22Rv1 (cell line): ENCODE results near the gene TMEM144.
"Not testable (repeated sequence)": the region's sequence is repeated elsewhere in the genome, so short reads cannot be mapped to it uniquely, and the experiment has no call there.

Experiments used
- ZFX ChIP-seq: fragments of 450-650 bp; IDR thresholded peaks from 2 replicates; pipeline ENCODE4 v1.6.1; 2017; ENCODE audit warnings: antibody characterized with exemption, borderline replicate concordance
- TF ChIP-seq, protein P1 (sequence below): fragments of 450-650 bp; IDR thresholded peaks from 2 replicates; pipeline ENCODE4 v1.5.1; 2017; ENCODE audit warnings: mild to moderate bottlenecking

DNA sequence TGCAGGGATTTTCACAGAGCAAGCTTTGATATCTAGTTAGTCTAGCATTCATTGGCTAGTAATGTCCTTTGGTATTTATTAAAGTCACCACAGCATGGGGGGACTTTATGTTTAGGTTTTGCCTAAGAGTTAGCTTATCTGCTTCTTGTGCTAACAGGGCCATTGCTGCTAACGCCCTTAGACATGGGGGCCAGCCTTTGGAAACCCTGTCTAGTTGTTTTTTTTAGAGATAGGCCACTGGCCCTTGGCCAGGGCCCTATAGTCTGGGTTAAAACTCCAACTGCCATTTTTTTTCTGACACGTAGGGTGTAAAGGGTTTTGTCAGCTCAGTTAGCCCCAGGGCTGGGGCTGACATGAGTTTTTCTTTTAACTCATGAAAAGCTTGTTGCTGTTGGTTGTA lies 14.7 kb downstream of the TMEM144 start:
- TF ChIP-seq, protein P1, sequence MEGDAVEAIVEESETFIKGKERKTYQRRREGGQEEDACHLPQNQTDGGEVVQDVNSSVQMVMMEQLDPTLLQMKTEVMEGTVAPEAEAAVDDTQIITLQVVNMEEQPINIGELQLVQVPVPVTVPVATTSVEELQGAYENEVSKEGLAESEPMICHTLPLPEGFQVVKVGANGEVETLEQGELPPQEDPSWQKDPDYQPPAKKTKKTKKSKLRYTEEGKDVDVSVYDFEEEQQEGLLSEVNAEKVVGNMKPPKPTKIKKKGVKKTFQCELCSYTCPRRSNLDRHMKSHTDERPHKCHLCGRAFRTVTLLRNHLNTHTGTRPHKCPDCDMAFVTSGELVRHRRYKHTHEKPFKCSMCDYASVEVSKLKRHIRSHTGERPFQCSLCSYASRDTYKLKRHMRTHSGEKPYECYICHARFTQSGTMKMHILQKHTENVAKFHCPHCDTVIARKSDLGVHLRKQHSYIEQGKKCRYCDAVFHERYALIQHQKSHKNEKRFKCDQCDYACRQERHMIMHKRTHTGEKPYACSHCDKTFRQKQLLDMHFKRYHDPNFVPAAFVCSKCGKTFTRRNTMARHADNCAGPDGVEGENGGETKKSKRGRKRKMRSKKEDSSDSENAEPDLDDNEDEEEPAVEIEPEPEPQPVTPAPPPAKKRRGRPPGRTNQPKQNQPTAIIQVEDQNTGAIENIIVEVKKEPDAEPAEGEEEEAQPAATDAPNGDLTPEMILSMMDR: not testable (repeated sequence)
- not testable (repeated sequence) for TF ChIP-seq ZFX
